ENCODE results near the gene TPRX2. TPM values are rescaled to one million over a fixed set of nuclear protein-coding genes. Genes with fewer than 3 reads are reported as not detected.

Gene TPRX2
- total RNA-seq, 2 donors from 2014 or later, result not detected

DNA sequence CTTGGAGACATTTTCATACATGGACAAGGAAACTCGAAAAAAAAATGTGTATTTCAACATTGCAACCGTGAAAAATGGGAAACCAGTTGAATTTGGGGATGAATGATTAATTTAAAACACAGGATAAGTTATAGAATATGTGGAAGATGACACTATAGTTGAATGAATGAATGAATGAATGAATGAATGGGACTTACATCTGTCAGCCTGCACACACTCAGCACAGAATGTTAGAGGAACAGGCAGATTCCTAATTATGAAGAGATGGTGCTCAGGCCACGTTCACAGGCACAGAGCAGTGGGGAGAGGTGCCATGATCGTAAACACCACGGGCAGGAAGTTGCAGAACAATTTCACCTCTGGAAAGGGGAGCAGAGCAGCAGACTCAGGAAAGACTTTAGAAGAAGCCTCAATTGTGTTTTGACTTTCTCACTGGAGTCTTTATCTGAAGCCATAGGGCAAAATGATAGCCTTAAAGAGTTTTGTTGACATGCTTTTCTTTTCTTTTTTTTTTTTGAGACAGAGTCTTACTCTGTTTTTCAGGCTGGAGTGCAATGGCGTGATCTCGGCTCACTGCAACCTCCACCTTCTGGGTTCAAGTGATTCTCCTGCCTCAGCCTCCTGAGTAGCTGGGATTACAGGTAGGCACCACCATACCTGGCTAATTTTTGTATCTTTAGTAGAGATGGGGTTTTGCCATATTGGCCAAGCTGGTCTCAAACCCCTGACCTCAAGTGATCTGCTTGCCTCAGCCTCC, 32.0 kb downstream of the TPRX2 start:
- no peaks in the 10 kb centered on the region for H3K27me3 ChIP-seq (ENCODE audit: control insufficient read depth, insufficient read depth, low read length, poor library complexity, severe bottlenecking)
- H3K9ac ChIP-seq (ENCODE audit: extremely low read depth, low read length, poor library complexity, severe bottlenecking), result no peak overlapping the region
- no peak for DNase-seq
- no peaks in the 10 kb centered on the region for H3K36me3 Mint-ChIP-seq (ENCODE audit: low read depth)
- no peak overlapping the region for H3K4me3 ChIP-seq (ENCODE audit: low read length)
- H3K27me3 Mint-ChIP-seq (ENCODE audit: insufficient read depth), result no peaks in the 10 kb centered on the region
- H3K4me1 Mint-ChIP-seq, result peaks cover 15% of the 10 kb centered on the region
- H3K4me3 Mint-ChIP-seq, result no peak overlapping the region
- no peaks in the 10 kb centered on the region for H3K4me1 ChIP-seq (ENCODE audit: control insufficient read depth, insufficient read depth, low read length)
- 77 to 89% methylated on average over 5 to 7 of the region's 7 CpGs for WGBS, 2 experiments (ENCODE audit: insufficient coverage in 1 of 2, insufficient read length in 1 of 2)
- H3K27ac Mint-ChIP-seq, result no peak overlapping the region
- H3K36me3 ChIP-seq (ENCODE audit: control insufficient read depth, insufficient read depth, low read length), result no peaks in the 10 kb centered on the region
- H3K9me3 Mint-ChIP-seq, result peaks cover 17% of the 10 kb centered on the region
- H3K9me3 ChIP-seq (ENCODE audit: control insufficient read depth, low read length), result peaks cover 8% of the 10 kb centered on the region
- no peak overlapping the region for H3K27ac ChIP-seq (ENCODE audit: low read depth, low read length)
- TF ChIP-seq, protein P1, sequence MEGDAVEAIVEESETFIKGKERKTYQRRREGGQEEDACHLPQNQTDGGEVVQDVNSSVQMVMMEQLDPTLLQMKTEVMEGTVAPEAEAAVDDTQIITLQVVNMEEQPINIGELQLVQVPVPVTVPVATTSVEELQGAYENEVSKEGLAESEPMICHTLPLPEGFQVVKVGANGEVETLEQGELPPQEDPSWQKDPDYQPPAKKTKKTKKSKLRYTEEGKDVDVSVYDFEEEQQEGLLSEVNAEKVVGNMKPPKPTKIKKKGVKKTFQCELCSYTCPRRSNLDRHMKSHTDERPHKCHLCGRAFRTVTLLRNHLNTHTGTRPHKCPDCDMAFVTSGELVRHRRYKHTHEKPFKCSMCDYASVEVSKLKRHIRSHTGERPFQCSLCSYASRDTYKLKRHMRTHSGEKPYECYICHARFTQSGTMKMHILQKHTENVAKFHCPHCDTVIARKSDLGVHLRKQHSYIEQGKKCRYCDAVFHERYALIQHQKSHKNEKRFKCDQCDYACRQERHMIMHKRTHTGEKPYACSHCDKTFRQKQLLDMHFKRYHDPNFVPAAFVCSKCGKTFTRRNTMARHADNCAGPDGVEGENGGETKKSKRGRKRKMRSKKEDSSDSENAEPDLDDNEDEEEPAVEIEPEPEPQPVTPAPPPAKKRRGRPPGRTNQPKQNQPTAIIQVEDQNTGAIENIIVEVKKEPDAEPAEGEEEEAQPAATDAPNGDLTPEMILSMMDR (conservative IDR thresholded peaks at IDR 0.05), result no peak

DNA sequence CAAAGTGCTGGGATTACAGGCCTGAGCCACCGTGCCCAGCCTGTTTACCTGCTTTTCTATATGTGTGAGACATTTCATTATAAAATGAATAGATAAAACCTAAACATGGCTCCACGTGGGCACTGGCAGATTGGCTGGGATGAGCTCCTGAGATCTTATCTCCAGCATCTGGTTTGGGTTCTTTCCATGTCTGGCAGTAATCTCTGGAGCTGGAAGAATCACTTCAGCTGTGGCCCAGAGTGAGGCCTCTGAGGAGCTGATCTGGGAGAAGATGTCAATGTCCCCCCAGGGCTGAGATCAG, 32.5 kb downstream of the TPRX2 start:
- no peak for DNase-seq
- no peak overlapping the region for H3K27ac ChIP-seq (ENCODE audit: low read depth, low read length)
- peaks cover 17% of the 10 kb centered on the region for H3K9me3 Mint-ChIP-seq
- peaks cover 11% of the 10 kb centered on the region for H3K4me1 Mint-ChIP-seq
- H3K9ac ChIP-seq (ENCODE audit: extremely low read depth, low read length, poor library complexity, severe bottlenecking), result no peak overlapping the region
- peak overlapping the region; percentile 65 for H3K27ac Mint-ChIP-seq
- WGBS, 2 experiments (ENCODE audit: insufficient coverage in 1 of 2, insufficient read length in 1 of 2), result 60 to 71% methylated on average over 1 to 2 of the region's 2 CpGs
- H3K4me3 Mint-ChIP-seq, result no peak overlapping the region
- no peaks in the 10 kb centered on the region for H3K27me3 ChIP-seq (ENCODE audit: control insufficient read depth, insufficient read depth, low read length, poor library complexity, severe bottlenecking)
- peaks cover 8% of the 10 kb centered on the region for H3K9me3 ChIP-seq (ENCODE audit: control insufficient read depth, low read length)
- H3K36me3 ChIP-seq (ENCODE audit: control insufficient read depth, insufficient read depth, low read length), result no peaks in the 10 kb centered on the region
- H3K4me1 ChIP-seq (ENCODE audit: control insufficient read depth, insufficient read depth, low read length), result no peaks in the 10 kb centered on the region
- TF ChIP-seq, protein P1 (conservative IDR thresholded peaks at IDR 0.05), result no peak
- no peak overlapping the region for H3K4me3 ChIP-seq (ENCODE audit: low read length)
- no peaks in the 10 kb centered on the region for H3K27me3 Mint-ChIP-seq (ENCODE audit: insufficient read depth)
- H3K36me3 Mint-ChIP-seq (ENCODE audit: low read depth), result no peaks in the 10 kb centered on the region

DNA sequence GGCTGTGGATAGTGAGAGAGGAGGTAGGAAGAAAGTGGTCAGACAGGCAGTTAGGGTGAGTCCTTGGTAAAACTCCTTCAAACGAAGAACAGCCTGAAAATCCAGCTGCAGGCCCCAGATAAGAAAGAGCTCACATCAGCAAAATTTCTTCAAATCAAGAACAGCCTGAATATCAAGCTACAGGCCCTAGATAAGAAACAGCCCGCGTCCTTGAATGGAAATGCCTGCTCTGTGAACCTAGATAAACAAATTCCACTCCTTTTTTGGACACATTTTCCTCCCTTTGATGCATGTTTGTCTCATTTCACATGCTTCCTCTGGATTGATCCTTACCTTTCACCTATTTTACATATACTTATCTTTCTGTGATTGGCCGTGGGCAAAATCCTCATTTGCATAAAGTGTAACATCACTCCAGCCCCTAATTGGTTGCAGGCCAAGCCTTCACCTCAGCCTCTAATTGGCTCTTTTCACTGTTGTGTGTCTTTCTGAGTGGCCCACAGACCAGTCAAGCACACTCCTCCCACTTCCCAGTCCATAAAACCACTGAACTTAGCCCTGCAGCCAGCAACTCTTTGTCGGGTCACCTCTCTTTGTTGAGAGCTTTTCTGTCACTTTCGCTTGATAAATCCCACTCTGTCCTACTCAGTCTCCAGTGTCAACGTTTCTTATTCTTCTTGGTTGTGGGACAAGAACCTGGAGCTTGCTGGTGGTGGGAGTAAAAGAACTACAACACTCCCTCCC, 33.1 kb downstream of the TPRX2 start:
- peak overlapping the region; percentile 65 for H3K27ac Mint-ChIP-seq
- no peaks in the 10 kb centered on the region for H3K27me3 ChIP-seq (ENCODE audit: control insufficient read depth, insufficient read depth, low read length, poor library complexity, severe bottlenecking)
- H3K27ac ChIP-seq (ENCODE audit: low read depth, low read length), result no peak overlapping the region
- no peaks in the 10 kb centered on the region for H3K4me1 ChIP-seq (ENCODE audit: control insufficient read depth, insufficient read depth, low read length)
- H3K9me3 ChIP-seq (ENCODE audit: control insufficient read depth, low read length), result peaks cover 8% of the 10 kb centered on the region
- H3K9ac ChIP-seq (ENCODE audit: extremely low read depth, low read length, poor library complexity, severe bottlenecking), result no peak overlapping the region
- peak; percentile 85 for DNase-seq
- 84 to 88% methylated on average over 5 to 6 of the region's 7 CpGs for WGBS, 2 experiments (ENCODE audit: insufficient coverage in 1 of 2, insufficient read length in 1 of 2)
- no peaks in the 10 kb centered on the region for H3K36me3 ChIP-seq (ENCODE audit: control insufficient read depth, insufficient read depth, low read length)
- H3K9me3 Mint-ChIP-seq, result peaks cover 17% of the 10 kb centered on the region
- H3K36me3 Mint-ChIP-seq (ENCODE audit: low read depth), result no peaks in the 10 kb centered on the region
- TF ChIP-seq, protein P1 (conservative IDR thresholded peaks at IDR 0.05), result no peak
- H3K27me3 Mint-ChIP-seq (ENCODE audit: insufficient read depth), result no peaks in the 10 kb centered on the region
- peaks cover 8% of the 10 kb centered on the region for H3K4me1 Mint-ChIP-seq
- H3K4me3 Mint-ChIP-seq, result no peak overlapping the region
- H3K4me3 ChIP-seq (ENCODE audit: low read length), result no peak overlapping the region

All from endodermal cell (in vitro differentiated cells).